BLaER1 (cell line): ENCODE data around the gene PTPRG.
"Not testable (repeated sequence)": the region's sequence is repeated elsewhere in the genome, so short reads cannot be mapped to it uniquely, and the experiment has no call there.

Experiments
- H3K27ac ChIP-seq: shearing (Covaris generic); formaldehyde crosslinking; 2 replicates; pipeline ENCODE4 v1.8.1; 2022
- H3K27me3 ChIP-seq: shearing (Covaris generic); formaldehyde crosslinking; 2 replicates; pipeline ENCODE4 v1.8.1; 2022
- H3K36me3 ChIP-seq: shearing (Covaris generic); formaldehyde crosslinking; 2 replicates; pipeline ENCODE4 v1.8.1; 2022
- H3K4me1 ChIP-seq: shearing (Covaris generic); formaldehyde crosslinking; 2 replicates; pipeline ENCODE4 v1.8.1; 2022
- H3K4me2 ChIP-seq: shearing (Covaris generic); formaldehyde crosslinking; 2 replicates; pipeline ENCODE4 v1.8.1; 2022
- H3K4me3 ChIP-seq: shearing (Covaris generic); formaldehyde crosslinking; 2 replicates; pipeline ENCODE4 v1.8.1; 2022
- H3K9ac ChIP-seq: shearing (Covaris generic); formaldehyde crosslinking; 2 replicates; pipeline ENCODE4 v1.8.1; 2022
- H3K9me3 ChIP-seq: shearing (Covaris generic); formaldehyde crosslinking; 2 replicates; pipeline ENCODE4 v1.8.1; 2022
- H4K20me1 ChIP-seq: shearing (Covaris generic); formaldehyde crosslinking; 2 replicates; pipeline ENCODE4 v1.8.1; 2022
- Cebpa-rat ChIP-seq: shearing (Covaris generic); IDR thresholded peaks from 2 replicates; pipeline ENCODE4 v1.8.1; 2022

Gene PTPRG

GRCh38 chr3:61704807-61705206, 143.4 kb downstream of the PTPRG start:
- H3K4me2 ChIP-seq, result no peak overlapping the region
- H3K4me3 ChIP-seq, result no peak overlapping the region
- H3K36me3 ChIP-seq, result no peaks in the 10 kb centered on the region
- no peak overlapping the region for H3K9ac ChIP-seq
- TF ChIP-seq Cebpa-rat, result no peak
- H4K20me1 ChIP-seq, result no peaks in the 10 kb centered on the region
- H3K27ac ChIP-seq, result no peak overlapping the region
- 0 out of 2 replicates have a peak, but pooled peaks cover 5% of the 10 kb centered on the region for H3K4me1 ChIP-seq
- no peaks in the 10 kb centered on the region for H3K27me3 ChIP-seq
- H3K9me3 ChIP-seq, result no peaks in the 10 kb centered on the region

DNA sequence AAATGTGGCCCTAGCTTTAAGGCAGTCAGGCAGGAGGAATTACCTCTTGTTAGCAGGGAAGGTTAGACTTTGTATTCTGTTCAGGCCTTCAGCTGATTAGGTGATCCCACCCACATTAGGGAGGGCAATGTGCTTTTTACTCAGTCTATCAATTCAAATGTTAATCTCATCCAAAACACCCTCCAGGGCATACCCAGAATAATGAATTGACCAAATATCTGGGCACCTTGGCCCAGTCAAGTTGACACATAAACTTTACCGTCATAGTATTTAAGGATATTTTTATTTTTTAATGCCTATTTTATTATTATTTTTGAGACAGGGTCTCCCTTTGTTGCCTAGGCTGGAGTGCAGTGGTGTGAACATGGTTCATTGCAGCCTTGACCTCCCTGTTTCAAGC, 146.1 kb downstream of the PTPRG start:
- no peaks in the 10 kb centered on the region for H3K4me1 ChIP-seq
- no peak overlapping the region for H3K9ac ChIP-seq
- peaks cover 6% of the 10 kb centered on the region; the same call in 1 of the 2 replicates for H3K9me3 ChIP-seq
- TF ChIP-seq Cebpa-rat, result no peak
- no peak overlapping the region for H3K4me2 ChIP-seq
- no peak overlapping the region for H3K4me3 ChIP-seq
- no peaks in the 10 kb centered on the region for H4K20me1 ChIP-seq
- no peaks in the 10 kb centered on the region for H3K36me3 ChIP-seq
- H3K27me3 ChIP-seq, result no peaks in the 10 kb centered on the region
- H3K27ac ChIP-seq, result no peak overlapping the region

DNA sequence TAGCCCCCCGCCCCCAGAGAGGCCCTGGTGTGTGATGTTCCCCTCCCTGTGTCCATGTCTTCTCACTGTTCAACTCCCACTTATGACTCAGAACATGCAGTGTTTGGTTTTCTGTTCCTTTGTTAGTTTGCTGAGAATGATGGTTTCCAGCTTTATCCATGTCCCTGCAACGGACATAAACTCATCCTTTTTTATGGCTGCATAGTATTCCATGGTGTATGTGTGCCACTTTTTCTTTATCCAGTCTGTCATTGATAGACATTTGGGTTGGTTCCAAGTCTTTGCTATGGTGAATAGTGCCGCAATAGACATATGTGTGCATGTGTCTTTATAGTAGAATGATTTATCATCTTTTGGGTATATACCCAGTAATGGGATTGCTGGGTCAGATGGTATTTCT, 149.5 kb downstream of the PTPRG start:
- not testable (repeated sequence) for H3K9me3 ChIP-seq, H3K36me3 ChIP-seq, H3K4me3 ChIP-seq, H3K27me3 ChIP-seq, H3K27ac ChIP-seq, H3K4me2 ChIP-seq, H3K4me1 ChIP-seq, H4K20me1 ChIP-seq, H3K9ac ChIP-seq

DNA sequence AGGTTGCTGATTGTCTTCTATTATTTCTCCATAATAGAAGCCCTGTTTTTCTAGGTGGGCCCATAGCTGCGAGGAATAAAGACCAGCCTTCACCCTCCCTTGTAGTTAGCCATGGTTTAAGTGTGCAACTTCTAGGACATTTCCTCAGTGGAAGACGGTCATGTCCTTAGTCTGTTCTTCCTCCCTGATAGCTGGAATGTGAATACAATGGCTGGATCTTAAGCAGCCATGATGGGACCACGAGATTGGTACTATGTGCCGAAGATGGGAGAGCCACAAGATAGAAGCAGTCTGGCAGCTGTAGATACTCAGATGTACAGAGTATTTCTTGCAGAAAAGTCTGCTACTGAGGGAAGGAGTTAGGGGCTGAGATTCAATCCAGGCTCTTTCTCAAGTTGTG, 152.9 kb downstream of the PTPRG start:
- H3K4me1 ChIP-seq, result no peaks in the 10 kb centered on the region
- H3K9ac ChIP-seq, result no peak overlapping the region
- TF ChIP-seq Cebpa-rat, result no peak
- H3K36me3 ChIP-seq, result no peaks in the 10 kb centered on the region
- peaks cover 6% of the 10 kb centered on the region; the same call in 1 of the 2 replicates for H3K9me3 ChIP-seq
- no peaks in the 10 kb centered on the region for H3K27me3 ChIP-seq
- no peaks in the 10 kb centered on the region for H4K20me1 ChIP-seq
- H3K4me3 ChIP-seq, result no peak overlapping the region
- no peak overlapping the region for H3K4me2 ChIP-seq
- no peak overlapping the region for H3K27ac ChIP-seq

DNA sequence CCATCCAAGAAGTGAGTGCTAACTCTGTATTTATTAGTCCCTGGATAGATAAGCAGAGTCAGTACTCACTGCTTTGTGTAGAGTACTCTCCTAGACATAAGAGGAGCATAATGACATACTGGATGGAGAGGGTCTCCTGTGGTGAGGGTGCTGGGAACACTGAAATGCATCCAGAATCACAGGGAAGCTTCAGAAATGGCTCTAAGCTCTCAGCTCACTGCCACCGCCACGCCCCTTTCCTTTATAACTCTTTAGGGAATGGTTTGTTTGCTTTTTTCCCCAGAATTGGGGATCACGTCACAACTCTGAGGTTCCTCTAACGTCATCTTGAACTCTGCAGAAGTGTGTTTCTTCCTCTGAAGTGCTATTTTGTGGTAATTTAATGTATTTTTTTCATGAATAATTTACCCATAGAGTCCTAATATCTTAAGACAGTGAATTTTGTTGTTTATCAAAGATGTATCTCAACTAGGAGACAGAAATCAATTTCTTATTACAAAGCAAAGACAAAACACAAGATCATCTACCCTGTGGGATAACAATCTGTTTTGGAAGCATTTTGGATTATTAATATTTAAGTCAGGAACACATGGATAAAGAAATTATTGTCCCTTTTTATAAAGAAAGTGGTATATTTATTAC, 154.6 kb downstream of the PTPRG start:
- no peak for TF ChIP-seq Cebpa-rat
- Histone ChIP-seq H3K4me1 (no peaks in the 10 kb centered on the region), H3K36me3 (no peaks in the 10 kb centered on the region), H3K27ac (no peak overlapping the region), H3K4me2 (no peak overlapping the region), H3K9me3 (peaks cover 2% of the 10 kb centered on the region; the same call in 1 of the 2 replicates), H4K20me1 (no peaks in the 10 kb centered on the region), H3K4me3 (no peak overlapping the region), H3K9ac (no peak overlapping the region), H3K27me3 (no peaks in the 10 kb centered on the region)

DNA sequence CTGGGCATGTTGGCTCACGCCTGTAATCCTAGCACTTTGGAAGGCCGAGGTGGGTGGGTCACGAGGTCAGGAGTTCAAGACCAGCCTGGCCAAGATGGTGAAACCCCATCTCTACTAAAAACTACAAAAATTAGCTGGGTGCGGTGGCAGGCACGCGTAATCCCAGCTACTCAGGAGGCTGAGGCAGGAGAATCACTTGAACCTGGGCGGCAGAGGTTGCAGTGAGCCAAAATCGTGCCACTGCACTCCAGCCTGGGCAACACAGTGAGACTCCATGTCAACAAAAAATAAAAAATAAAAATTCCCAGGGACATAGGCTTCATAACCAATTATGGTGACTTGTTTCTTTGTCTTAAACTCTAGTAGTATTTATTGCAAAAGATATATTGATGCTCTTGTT, 155.3 kb downstream of the PTPRG start:
- not testable (repeated sequence) for H3K4me3 ChIP-seq, H3K4me2 ChIP-seq, H3K27ac ChIP-seq, H4K20me1 ChIP-seq, H3K9me3 ChIP-seq, H3K9ac ChIP-seq, H3K4me1 ChIP-seq, H3K27me3 ChIP-seq, H3K36me3 ChIP-seq

DNA sequence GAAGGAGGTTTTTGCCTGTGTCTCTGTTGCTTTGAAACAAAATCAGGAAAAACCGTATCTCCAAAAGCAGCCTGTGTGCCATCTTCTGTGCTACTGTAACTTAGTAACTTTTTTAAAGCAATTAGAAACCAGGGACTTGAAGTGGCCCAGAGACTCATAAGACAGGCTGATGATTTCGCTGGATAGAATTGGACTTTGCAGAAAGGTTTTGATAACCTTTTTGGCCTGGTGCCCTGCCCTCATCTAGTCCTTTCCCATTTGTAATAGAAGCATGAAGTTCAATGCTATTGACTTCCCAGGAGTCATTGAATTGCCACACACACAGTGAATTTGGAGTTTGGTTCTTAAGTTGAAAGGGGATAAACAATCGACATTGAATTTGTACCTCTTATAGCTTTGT, 157.2 kb downstream of the PTPRG start:
- no peaks in the 10 kb centered on the region for H3K9me3 ChIP-seq
- H3K36me3 ChIP-seq, result no peaks in the 10 kb centered on the region
- no peak for TF ChIP-seq Cebpa-rat
- H3K27me3 ChIP-seq, result no peaks in the 10 kb centered on the region
- H4K20me1 ChIP-seq, result no peaks in the 10 kb centered on the region
- H3K4me2 ChIP-seq, result no peak overlapping the region
- H3K9ac ChIP-seq, result no peak overlapping the region
- no peak overlapping the region for H3K27ac ChIP-seq
- H3K4me3 ChIP-seq, result no peak overlapping the region
- no peaks in the 10 kb centered on the region for H3K4me1 ChIP-seq

DNA sequence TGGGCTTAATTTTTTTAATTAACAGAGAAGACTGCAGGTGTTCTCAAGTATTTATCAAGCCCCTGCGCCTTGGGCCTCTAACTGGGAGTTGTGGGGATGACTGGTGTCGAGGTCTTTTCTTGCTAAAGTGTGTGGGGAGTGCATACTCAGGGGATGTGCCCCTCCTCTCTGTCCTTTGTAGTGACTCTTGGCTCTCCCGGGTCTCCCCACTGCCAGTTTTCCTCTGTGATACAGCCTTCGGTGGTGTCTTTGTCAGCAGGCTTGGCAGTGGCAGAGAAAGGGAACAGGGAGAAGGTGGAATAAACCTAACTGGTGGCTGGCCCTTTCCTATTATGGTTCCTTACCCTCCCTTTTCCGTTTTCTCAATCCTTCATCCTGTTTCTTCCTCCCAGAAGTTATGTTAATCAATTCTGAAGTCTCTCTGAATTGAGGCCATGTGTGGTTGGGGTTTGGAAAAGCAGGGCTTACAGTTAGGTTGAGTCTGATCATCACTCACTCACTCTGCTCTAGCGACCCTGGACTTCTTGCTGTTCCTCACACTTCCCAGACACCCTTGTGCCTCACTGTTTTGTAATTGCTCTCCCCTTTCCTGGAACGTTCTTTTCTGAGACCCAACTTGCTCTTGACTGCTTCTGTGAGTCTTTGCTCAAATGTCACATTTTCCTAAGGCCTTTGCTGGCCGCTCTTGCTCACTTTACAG, 158.1 kb downstream of the PTPRG start:
- Histone ChIP-seq H3K9me3 (no peaks in the 10 kb centered on the region), H3K27ac (no peak overlapping the region), H3K4me2 (no peak overlapping the region), H3K4me3 (no peak overlapping the region), H3K9ac (no peak overlapping the region), H3K36me3 (no peaks in the 10 kb centered on the region), H3K27me3 (no peaks in the 10 kb centered on the region), H4K20me1 (no peaks in the 10 kb centered on the region), H3K4me1 (no peaks in the 10 kb centered on the region)
- TF ChIP-seq Cebpa-rat, result no peak

DNA sequence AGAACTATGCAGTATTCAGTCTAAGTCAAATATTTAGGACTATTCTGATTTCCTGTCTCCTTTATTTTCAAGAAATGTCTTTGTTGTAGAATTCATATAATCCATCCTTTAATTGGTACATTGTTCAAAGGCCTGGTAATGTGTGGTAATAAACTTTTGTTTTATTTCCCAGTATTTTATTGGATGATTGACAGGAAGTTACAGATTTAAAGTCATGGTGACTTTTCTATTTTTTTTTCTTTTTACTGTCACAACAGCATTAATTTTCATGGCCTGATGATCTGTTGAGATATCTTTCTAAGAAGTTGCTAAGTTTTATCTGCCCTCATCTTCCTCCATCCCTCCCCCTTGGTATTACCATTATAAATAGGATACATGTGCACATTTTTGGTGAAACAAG, 161.7 kb downstream of the PTPRG start:
- no peak overlapping the region for H3K4me2 ChIP-seq
- H3K9ac ChIP-seq, result no peak overlapping the region
- no peak for TF ChIP-seq Cebpa-rat

DNA sequence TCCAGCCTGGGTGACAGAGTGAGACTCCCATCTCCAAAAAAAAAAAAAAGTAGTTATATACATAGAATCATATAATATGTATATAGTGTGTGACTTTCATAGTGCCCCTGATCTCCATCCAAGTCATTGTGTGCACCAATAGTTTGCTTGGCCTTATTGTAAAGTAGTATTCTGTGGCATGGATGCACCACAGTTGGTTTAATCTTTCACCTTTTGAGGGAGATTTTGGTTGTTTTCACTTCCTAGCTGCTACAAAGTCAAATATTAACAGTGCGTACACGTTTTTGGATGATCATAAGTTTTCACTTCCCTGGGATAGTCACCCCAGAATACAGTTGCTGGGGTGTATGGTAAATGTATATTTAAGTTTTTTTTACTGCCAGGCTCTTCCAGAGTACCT, 162.8 kb downstream of the PTPRG start:
- Histone ChIP-seq H3K27ac (no peak overlapping the region), H3K4me1 (no peaks in the 10 kb centered on the region), H3K27me3 (no peaks in the 10 kb centered on the region), H4K20me1 (no peaks in the 10 kb centered on the region), H3K9me3 (peaks cover 7% of the 10 kb centered on the region; the same call in 1 of the 2 replicates), H3K9ac (no peak overlapping the region), H3K4me3 (no peak overlapping the region), H3K4me2 (no peak overlapping the region), H3K36me3 (no peaks in the 10 kb centered on the region)
- TF ChIP-seq Cebpa-rat, result no peak

More for the DNA sequence above, 161.7 kb downstream of the PTPRG start:
- peaks cover 7% of the 10 kb centered on the region; the same call in 1 of the 2 replicates for H3K9me3 ChIP-seq
- H3K27me3 ChIP-seq, result no peaks in the 10 kb centered on the region
- H4K20me1 ChIP-seq, result no peaks in the 10 kb centered on the region
- H3K36me3 ChIP-seq, result no peaks in the 10 kb centered on the region
- H3K27ac ChIP-seq, result no peak overlapping the region
- no peak overlapping the region for H3K4me3 ChIP-seq
- H3K4me1 ChIP-seq, result no peaks in the 10 kb centered on the region
